Hepatocyte (in vitro differentiated cells): ENCODE measurements around the gene RBM8A. TPM values are rescaled to one million over a fixed set of nuclear protein-coding genes. Genes with fewer than 3 reads are reported as not detected.

Experiments used
- DNase-seq: peaks from one replicate; pipeline ENCODE4 v3.0.0-alpha.2; 2016; ENCODE audit warnings: low spot score
- H2AFZ ChIP-seq: fragments of 200-600 bp; sonication (generic); 2 replicates; pipeline ENCODE4 v1.6.0; 2016; ENCODE audit warnings: antibody characterized with exemption, mild to moderate bottlenecking
- H3K27ac ChIP-seq: fragments of 200-600 bp; sonication (generic); 2 replicates; pipeline ENCODE4 v1.5.1; 2016; ENCODE audit warnings: mild to moderate bottlenecking
- H3K27me3 ChIP-seq: fragments of 200-600 bp; sonication (generic); 2 replicates; pipeline ENCODE4 v1.6.1; 2016
- H3K36me3 ChIP-seq: fragments of 200-600 bp; sonication (generic); replicated peaks from 2 replicates; pipeline ENCODE4 v1.5.1; 2016; ENCODE audit warnings: low read depth; ENCODE audit not compliant: insufficient read depth
- H3K4me1 ChIP-seq: fragments of 200-600 bp; sonication (generic); 2 replicates; pipeline ENCODE4 v1.5.1; 2016; ENCODE audit warnings: mild to moderate bottlenecking, moderate library complexity; ENCODE audit not compliant: insufficient read depth
- H3K4me2 ChIP-seq: fragments of 200-600 bp; sonication (generic); 2 replicates; pipeline ENCODE4 v1.6.0; 2016
- H3K4me3 ChIP-seq: fragments of 200-600 bp; sonication (generic); 2 replicates; pipeline ENCODE4 v1.5.1; 2016; ENCODE audit warnings: mild to moderate bottlenecking
- H3K79me2 ChIP-seq: fragments of 200-600 bp; sonication (generic); 2 replicates; pipeline ENCODE4 v1.6.0; 2017; ENCODE audit warnings: mild to moderate bottlenecking
- H3K9me2 ChIP-seq: fragments of 200-600 bp; sonication (generic); replicated peaks from 2 replicates; pipeline ENCODE4 v1.6.0; 2017; ENCODE audit warnings: mild to moderate bottlenecking; ENCODE audit not compliant: insufficient read depth
- H3K9me3 ChIP-seq: fragments of 200-600 bp; sonication (generic); 2 replicates; pipeline ENCODE4 v1.5.1; 2016; ENCODE audit warnings: low read depth, mild to moderate bottlenecking
- H4K20me1 ChIP-seq: fragments of 200-600 bp; sonication (generic); 2 replicates; pipeline ENCODE4 v1.6.0; 2016; ENCODE audit warnings: mild to moderate bottlenecking; ENCODE audit not compliant: insufficient read depth, poor library complexity, severe bottlenecking
- CTCF ChIP-seq: fragments of 200-600 bp; sonication (generic); IDR thresholded peaks from 2 replicates; pipeline ENCODE4 v1.5.1; 2016; ENCODE audit warnings: antibody characterized with exemption, mild to moderate bottlenecking; ENCODE audit not compliant: poor library complexity
- EZH2 ChIP-seq: fragments of 200-600 bp; sonication (generic); IDR thresholded peaks from 2 replicates; pipeline ENCODE4 v1.6.1; 2016; ENCODE audit warnings: antibody characterized with exemption, mild to moderate bottlenecking, borderline replicate concordance
- EZH2phosphoT487 ChIP-seq: fragments of 200-600 bp; sonication (generic); IDR thresholded peaks from one replicate; pipeline ENCODE4 v1.6.1; 2018; ENCODE audit warnings: antibody characterized with exemption, mild to moderate bottlenecking, low read depth, moderate library complexity; ENCODE audit not compliant: unreplicated experiment, severe bottlenecking
- WGBS: methylation state at CpG from one replicate; pipeline ENCODE4 v1.1.6; 2016; ENCODE audit warnings: low lambda C conversion rate; ENCODE audit errors: missing lambda C conversion rate; 5-methylcytosine and 5-hydroxymethylcytosine counted together
- polyA plus RNA-seq: library from polyadenylated mRNA; unstranded; fragments of >200 nt; fragmentation: Nextera tagmentation; extraction: Ambion mirVana; gene quantifications from 2 replicates; pipeline ENCODE4 v1.2.1, GENCODE V29; 2016
- total RNA-seq: library from RNA; depleted of rRNA; stranded (reverse); fragments of >200 nt; gene quantifications from 2 replicates; pipeline ENCODE4 v1.2.3, GENCODE V29; 2014

The RBM8A gene
- total and polyA plus RNA-seq, 2 experiments from 2014 or later = 141 to 185 TPM

GRCh38 chr1:145951526-145951925 lies 24.2 kb upstream of the RBM8A start:
- no peaks in the 10 kb centered on the region for H3K27me3 ChIP-seq
- peaks cover 53% of the 10 kb centered on the region for H3K79me2 ChIP-seq
- H3K27ac ChIP-seq = no peak overlapping the region
- no peaks in the 10 kb centered on the region for H3K9me2 ChIP-seq
- TF ChIP-seq EZH2phosphoT487 = no peak
- TF ChIP-seq CTCF = no peak
- no peak for TF ChIP-seq EZH2
- H3K9me3 ChIP-seq = no peaks in the 10 kb centered on the region
- H3K4me2 ChIP-seq = no peak overlapping the region
- no peak for DNase-seq
- H3K36me3 ChIP-seq = no peaks in the 10 kb centered on the region
- no peak overlapping the region for H3K4me3 ChIP-seq
- no peaks in the 10 kb centered on the region for H4K20me1 ChIP-seq
- H3K4me1 ChIP-seq = peaks cover 15% of the 10 kb centered on the region
- no peak overlapping the region for H2AFZ ChIP-seq
- WGBS = 91% methylated on average over 1 of the region's 1 CpG

GRCh38 chr1:145949219-145949618 lies 21.9 kb upstream of the RBM8A start:
- Histone ChIP-seq H3K9me2 (no peaks in the 10 kb centered on the region), H3K27me3 (no peaks in the 10 kb centered on the region), H3K4me1 (peaks cover 3% of the 10 kb centered on the region), H4K20me1 (no peaks in the 10 kb centered on the region), H3K27ac (no peak overlapping the region), H3K4me3 (no peak overlapping the region), H3K36me3 (no peaks in the 10 kb centered on the region), H3K4me2 (no peak overlapping the region), H3K79me2 (peaks cover 39% of the 10 kb centered on the region), H2AFZ (no peak overlapping the region), H3K9me3 (no peaks in the 10 kb centered on the region)
- DNase-seq = no peak
- WGBS = 75% methylated on average over 4 of the region's 4 CpGs
- TF ChIP-seq EZH2 = no peak
- no peak for TF ChIP-seq EZH2phosphoT487
- no peak for TF ChIP-seq CTCF

GRCh38 chr1:145947551-145947950 lies 20.3 kb upstream of the RBM8A start:
- no peak for DNase-seq
- H3K4me2 ChIP-seq = no peak overlapping the region
- no peak overlapping the region for H2AFZ ChIP-seq
- H3K27ac ChIP-seq = no peak overlapping the region
- no peaks in the 10 kb centered on the region for H3K4me1 ChIP-seq
- 67% methylated on average over 4 of the region's 4 CpGs for whole genome bisulfite sequencing
- no peaks in the 10 kb centered on the region for H3K27me3 ChIP-seq
- peaks cover 22% of the 10 kb centered on the region for H3K79me2 ChIP-seq
- no peaks in the 10 kb centered on the region for H3K9me3 ChIP-seq
- no peaks in the 10 kb centered on the region for H3K36me3 ChIP-seq
- no peaks in the 10 kb centered on the region for H4K20me1 ChIP-seq
- TF ChIP-seq EZH2phosphoT487 (no peak), CTCF (no peak), EZH2 (no peak)
- no peak overlapping the region for H3K4me3 ChIP-seq
- no peaks in the 10 kb centered on the region for H3K9me2 ChIP-seq

GRCh38 chr1:145946477-145946986 lies 19.2 kb upstream of the RBM8A start:
- TF ChIP-seq EZH2phosphoT487 = no peak
- TF ChIP-seq CTCF = no peak
- no peak for TF ChIP-seq EZH2
- no peak for DNase-seq
- peaks cover 12% of the 10 kb centered on the region for H3K79me2 ChIP-seq
- H4K20me1 ChIP-seq = no peaks in the 10 kb centered on the region
- no peaks in the 10 kb centered on the region for H3K36me3 ChIP-seq
- H3K4me1 ChIP-seq = no peaks in the 10 kb centered on the region
- H3K9me2 ChIP-seq = no peaks in the 10 kb centered on the region
- no peak overlapping the region for H2AFZ ChIP-seq
- no peak overlapping the region for H3K4me2 ChIP-seq
- H3K4me3 ChIP-seq = no peak overlapping the region
- no peaks in the 10 kb centered on the region for H3K9me3 ChIP-seq
- H3K27ac ChIP-seq = no peak overlapping the region
- 85% methylated on average over 4 of the region's 4 CpGs for WGBS
- H3K27me3 ChIP-seq = no peaks in the 10 kb centered on the region
